ENCODE results near the gene ANKLE2.

DNA sequence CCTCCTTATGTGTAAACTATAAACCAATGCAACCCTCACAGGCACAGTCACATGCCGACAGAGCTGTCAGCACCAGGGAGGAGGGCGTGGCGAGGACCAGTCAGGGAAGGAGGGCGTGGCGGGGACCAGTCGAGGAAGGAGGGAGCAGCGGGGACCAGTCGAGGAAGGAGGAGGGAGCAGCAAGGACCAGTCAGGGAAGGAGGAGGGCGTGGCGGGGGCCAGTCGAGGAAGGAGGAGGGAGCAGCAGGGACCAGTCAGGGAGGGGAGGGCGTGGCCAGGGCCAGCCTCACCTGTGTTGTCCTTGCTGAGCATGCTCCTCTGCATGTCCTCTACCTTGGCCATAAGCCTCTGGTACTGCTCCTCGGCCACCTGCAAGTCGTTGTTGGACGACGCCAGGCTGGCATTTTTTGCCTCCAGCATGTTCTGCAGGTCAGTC, 42.8 kb upstream of the ANKLE2 start:
- TF ChIP-seq ZNF384 (IDR thresholded peaks at IDR 0.05) (no peak), HDGF (IDR thresholded peaks at IDR 0.05; ENCODE audit: borderline replicate concordance) (no peak), ELF4 (IDR thresholded peaks at IDR 0.05) (no peak), FOXM1 (IDR thresholded peaks at IDR 0.05; ENCODE audit: borderline replicate concordance) (no peak), TARDBP (IDR thresholded peaks at IDR 0.05) (no peak), L3MBTL2 (conservative IDR thresholded peaks at IDR 0.05) (no peak)
